GOT3 (cell line): ENCODE data around the gene BRD9.

Experiments used
- DNase-seq: peaks from one replicate; lab custom pipeline; 2025; ENCODE audit warnings: mixed read lengths; lab: John Stamatoyannopoulos, UW

BRD9 gene

GRCh38 chr5:878125-878524, 14.5 kb downstream of the BRD9 start:
- no peak for DNase-seq

GRCh38 chr5:876398-877365, 15.9 kb downstream of the BRD9 start:
- no peak for DNase-seq

GRCh38 chr5:875931-876330, 16.7 kb downstream of the BRD9 start:
- DNase-seq: no peak

- no peak for DNase-seq
Observed at GRCh38 chr5:873328-873727, 19.3 kb downstream of the BRD9 start.

GRCh38 chr5:872301-872700, 20.3 kb downstream of the BRD9 start:
- DNase-seq: no peak

GRCh38 chr5:871596-872298, 20.9 kb downstream of the BRD9 start:
- DNase-seq: no peak

- no peak for DNase-seq
Observed at GRCh38 chr5:870956-871355, 21.6 kb downstream of the BRD9 start.

- no peak for DNase-seq
Observed at GRCh38 chr5:868428-869135, 24.0 kb downstream of the BRD9 start.

- DNase-seq: no peak
Observed at GRCh38 chr5:867300-867870, 25.2 kb downstream of the BRD9 start.

GRCh38 chr5:865771-866170, 26.8 kb downstream of the BRD9 start:
- DNase-seq: no peak

- no peak for DNase-seq
Observed at GRCh38 chr5:865168-865521, 27.5 kb downstream of the BRD9 start.

GRCh38 chr5:864492-865167, 28.0 kb downstream of the BRD9 start:
- DNase-seq: no peak

GRCh38 chr5:863244-863805, 29.3 kb downstream of the BRD9 start:
- DNase-seq: no peak

GRCh38 chr5:862367-863243, 30.0 kb downstream of the BRD9 start:
- no peak for DNase-seq

- DNase-seq: no peak
Observed at GRCh38 chr5:861442-862366, 30.9 kb downstream of the BRD9 start.

GRCh38 chr5:860506-861150, 32.0 kb downstream of the BRD9 start:
- no peak for DNase-seq

- DNase-seq: no peak
Observed at GRCh38 chr5:859798-860296, 32.8 kb downstream of the BRD9 start.

- DNase-seq: no peak
Observed at GRCh38 chr5:859391-859790, 33.2 kb downstream of the BRD9 start.

- DNase-seq: no peak
Observed at GRCh38 chr5:858726-859125, 33.9 kb downstream of the BRD9 start.
